Subcutaneous abdominal adipose tissue (tissue), 5 donors: Measurements from ENCODE around the gene SLC5A3.

ENCODE experiments used
- H3K27ac ChIP-seq: one replicate; pipeline ENCODE4 v1.7.0; 2013; ENCODE audit warnings: low read depth, mild to moderate bottlenecking, inconsistent platforms, low read length, moderate library complexity
- H3K27me3 ChIP-seq, 5 donors: one replicate each; pipeline ENCODE4 v1.7.0; 2013; ENCODE audit warnings: low read length in 5 of 5, inconsistent platforms in 1 of 5; ENCODE audit not compliant: control insufficient read depth in 5 of 5, insufficient read depth in 4 of 5
- H3K36me3 ChIP-seq, 5 donors: one replicate each; pipeline ENCODE4 v1.7.0; 2013; ENCODE audit warnings: low read length in 5 of 5; ENCODE audit not compliant: control insufficient read depth in 5 of 5, insufficient read depth in 5 of 5
- H3K4me1 ChIP-seq, 5 donors: one replicate each; pipeline ENCODE4 v1.7.0; 2013; ENCODE audit warnings: low read length in 5 of 5, mild to moderate bottlenecking in 3 of 5, moderate library complexity in 1 of 5; ENCODE audit not compliant: control insufficient read depth in 5 of 5, insufficient read depth in 5 of 5
- H3K4me3 ChIP-seq, 5 donors: one replicate each; pipeline ENCODE4 v1.7.0; 2013; ENCODE audit warnings: low read length in 5 of 5, low read depth in 1 of 5
- H3K9ac ChIP-seq, 5 donors: one replicate each; pipeline ENCODE4 v1.7.0; 2013; ENCODE audit warnings: low read length in 5 of 5, mild to moderate bottlenecking in 4 of 5, moderate library complexity in 3 of 5
- H3K9me3 ChIP-seq, 5 donors: one replicate each; pipeline ENCODE4 v1.7.0; 2013; ENCODE audit warnings: low read length in 5 of 5; ENCODE audit not compliant: control insufficient read depth in 5 of 5
- donor health status: healthy.
- donor health status: healthy.
- donor health status: healthy.
- donor health status: healthy.
- donor health status: healthy.

Gene SLC5A3

GRCh38 chr21:34037009-34037795, 36.2 kb upstream of the SLC5A3 start:
- Histone ChIP-seq H3K36me3 (no peaks in the 10 kb centered on the region), H3K9me3 (no peaks in the 10 kb centered on the region), H3K9ac (no peak overlapping the region), H3K4me1 (peaks cover 0 to 6% (median 0%) of the 10 kb centered on the region in 5 donors), H3K27ac (no peak overlapping the region), H3K4me3 (no peak overlapping the region), H3K27me3 (peaks cover 0 to 3% (median 0%) of the 10 kb centered on the region in 5 donors)

DNA sequence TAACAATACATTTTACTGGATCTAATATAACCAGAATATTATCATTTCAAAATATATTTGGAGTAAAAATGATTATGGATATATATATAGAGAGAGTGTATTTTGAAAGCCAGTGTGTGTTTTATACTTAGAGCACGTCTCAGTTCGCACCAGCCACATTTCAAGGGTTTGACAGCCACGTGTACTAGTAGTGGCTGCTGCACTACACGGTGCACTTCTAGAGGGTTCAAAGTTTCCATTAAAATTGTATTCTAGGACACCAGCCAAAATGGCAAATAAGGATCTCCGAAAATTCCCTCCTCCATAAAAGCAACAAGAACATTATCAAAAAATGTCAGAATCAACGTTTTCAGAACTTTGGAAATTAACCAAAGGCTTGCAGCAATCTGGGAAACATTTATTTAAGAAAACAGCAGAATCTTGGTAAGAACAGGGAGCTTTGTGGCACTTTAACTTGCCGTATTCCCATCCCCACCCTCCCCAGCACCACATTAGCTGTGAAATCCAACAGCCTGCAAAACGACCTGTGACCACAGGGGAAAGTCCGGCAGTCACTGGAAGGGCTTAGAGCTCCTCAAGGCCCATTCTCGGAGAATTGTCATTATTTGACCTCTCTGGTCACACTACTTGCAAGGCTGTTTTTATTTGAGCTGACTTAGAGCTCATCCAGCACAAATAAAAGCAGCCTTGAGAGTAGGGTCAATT, 33.5 kb upstream of the SLC5A3 start:
- Histone ChIP-seq H3K27ac (no peak overlapping the region), H3K4me3 (no peak overlapping the region), H3K9me3 (no peaks in the 10 kb centered on the region), H3K36me3 (no peaks in the 10 kb centered on the region), H3K27me3 (peaks cover 0 to 3% (median 0%) of the 10 kb centered on the region in 5 donors), H3K4me1 (peaks cover 0 to 6% (median 0%) of the 10 kb centered on the region in 5 donors), H3K9ac (peak overlapping the region in 1 of 5 donors; percentile 19)

- H3K36me3 ChIP-seq, result no peaks in the 10 kb centered on the region
- peaks cover 0 to 6% (median 0%) of the 10 kb centered on the region in 5 donors for H3K4me1 ChIP-seq
- no peak overlapping the region for H3K27ac ChIP-seq
- no peak overlapping the region for H3K4me3 ChIP-seq
- H3K9ac ChIP-seq, result no peak overlapping the region
- H3K27me3 ChIP-seq, result no peaks in the 10 kb centered on the region
- H3K9me3 ChIP-seq, result no peaks in the 10 kb centered on the region
Measured at GRCh38 chr21:34042735-34043134, 30.6 kb upstream of the SLC5A3 start.

- Histone ChIP-seq H3K9me3 (no peaks in the 10 kb centered on the region), H3K27me3 (no peaks in the 10 kb centered on the region), H3K9ac (no peak overlapping the region), H3K4me1 (peaks cover 0 to 6% (median 0%) of the 10 kb centered on the region in 5 donors), H3K36me3 (no peaks in the 10 kb centered on the region), H3K27ac (no peak overlapping the region), H3K4me3 (no peak overlapping the region)
Measured at GRCh38 chr21:34043333-34043732, 30.0 kb upstream of the SLC5A3 start.

DNA sequence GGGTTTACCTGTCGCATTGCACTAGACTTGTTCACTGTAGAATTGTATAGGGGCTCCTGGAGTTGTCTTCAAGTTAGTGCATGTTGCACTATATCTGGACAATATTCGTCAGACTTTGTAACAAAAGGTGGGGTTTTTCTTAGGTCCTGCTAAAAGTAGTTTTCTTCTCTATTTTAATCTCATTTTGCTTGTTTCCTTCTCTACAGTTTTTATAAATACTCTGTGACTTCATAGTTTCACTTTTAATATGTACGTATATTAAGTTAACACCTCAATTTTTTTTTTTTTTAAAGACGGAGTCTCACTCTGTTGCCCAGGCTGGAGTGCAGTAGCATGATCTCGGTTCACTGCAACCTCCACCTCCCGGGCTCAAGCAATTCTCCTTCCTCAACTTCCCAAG, 26.5 kb upstream of the SLC5A3 start:
- no peaks in the 10 kb centered on the region for H3K9me3 ChIP-seq
- H3K4me1 ChIP-seq, result no peaks in the 10 kb centered on the region
- no peak overlapping the region for H3K27ac ChIP-seq
- H3K36me3 ChIP-seq, result no peaks in the 10 kb centered on the region
- H3K27me3 ChIP-seq, result no peaks in the 10 kb centered on the region
- H3K4me3 ChIP-seq, result no peak overlapping the region
- no peak overlapping the region for H3K9ac ChIP-seq

GRCh38 chr21:34047835-34048234, 25.5 kb upstream of the SLC5A3 start:
- H3K27me3 ChIP-seq, result no peaks in the 10 kb centered on the region

GRCh38 chr21:34052171-34052570, 21.2 kb upstream of the SLC5A3 start:
- H3K9me3 ChIP-seq, result no peaks in the 10 kb centered on the region
- H3K9ac ChIP-seq, result no peak overlapping the region
- no peak overlapping the region for H3K4me3 ChIP-seq
- no peak overlapping the region for H3K27ac ChIP-seq
- H3K27me3 ChIP-seq, result no peaks in the 10 kb centered on the region
- no peaks in the 10 kb centered on the region for H3K36me3 ChIP-seq
- H3K4me1 ChIP-seq, result no peaks in the 10 kb centered on the region

More at GRCh38 chr21:34047835-34048234, 25.5 kb upstream of the SLC5A3 start:
- Histone ChIP-seq H3K9me3 (no peaks in the 10 kb centered on the region), H3K27ac (no peak overlapping the region), H3K9ac (no peak overlapping the region), H3K4me1 (no peaks in the 10 kb centered on the region), H3K4me3 (no peak overlapping the region), H3K36me3 (no peaks in the 10 kb centered on the region)

DNA sequence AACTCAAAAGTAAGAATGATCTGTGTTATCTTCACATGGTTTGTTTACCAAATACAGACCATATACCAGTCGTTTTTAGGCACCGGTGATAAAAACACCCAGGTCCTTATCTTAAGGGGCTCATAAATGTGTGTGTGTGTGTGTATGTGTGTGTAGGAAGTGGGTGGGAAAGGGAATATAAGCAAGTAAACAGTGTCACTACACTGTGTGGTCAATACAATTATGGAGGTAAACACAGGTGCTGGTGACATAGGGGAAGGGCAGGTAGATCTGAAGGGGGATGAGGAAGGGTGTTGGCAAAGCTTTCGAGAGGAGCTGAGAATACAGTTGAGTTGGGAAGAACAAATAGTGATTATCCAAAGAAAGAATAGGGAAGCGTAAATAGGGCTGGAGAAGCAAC, 19.1 kb upstream of the SLC5A3 start:
- Histone ChIP-seq H3K9me3 (no peaks in the 10 kb centered on the region), H3K9ac (no peak overlapping the region), H3K36me3 (no peaks in the 10 kb centered on the region), H3K4me3 (no peak overlapping the region), H3K27ac (no peak overlapping the region), H3K4me1 (peaks cover 0 to 5% (median 0%) of the 10 kb centered on the region in 5 donors), H3K27me3 (no peaks in the 10 kb centered on the region)

DNA sequence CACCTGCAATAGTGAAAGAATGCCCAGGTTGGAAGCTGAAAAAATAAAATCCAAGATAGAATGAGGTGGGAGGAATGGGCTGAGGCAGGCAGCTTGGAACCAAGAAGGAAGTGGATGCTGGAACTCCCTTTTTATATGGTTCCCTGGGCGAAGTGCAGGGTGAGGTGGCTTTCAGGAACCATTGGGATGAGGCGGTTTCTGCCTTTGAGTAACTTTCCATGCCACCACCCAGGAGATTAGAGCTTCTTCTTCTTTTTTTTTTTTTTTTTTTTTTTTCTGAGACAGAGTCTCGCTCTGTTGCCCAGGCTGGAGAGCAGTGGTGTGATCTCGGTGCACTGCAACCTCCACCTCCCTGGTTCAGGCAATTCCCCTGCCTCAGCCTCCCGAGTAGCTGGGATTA, 17.8 kb upstream of the SLC5A3 start:
- Histone ChIP-seq H3K27me3 (no peaks in the 10 kb centered on the region), H3K4me1 (peaks cover 0 to 5% (median 0%) of the 10 kb centered on the region in 5 donors), H3K36me3 (no peaks in the 10 kb centered on the region), H3K9ac (no peak overlapping the region), H3K4me3 (no peak overlapping the region), H3K27ac (no peak overlapping the region), H3K9me3 (no peaks in the 10 kb centered on the region)

- H3K9me3 ChIP-seq, result peaks cover 0 to 2% (median 0%) of the 10 kb centered on the region in 5 donors
- H3K9ac ChIP-seq, result no peak overlapping the region
- no peak overlapping the region for H3K4me3 ChIP-seq
- H3K36me3 ChIP-seq, result no peaks in the 10 kb centered on the region
- no peaks in the 10 kb centered on the region for H3K27me3 ChIP-seq
- H3K27ac ChIP-seq, result no peak overlapping the region
- peaks cover 0 to 5% (median 0%) of the 10 kb centered on the region in 5 donors for H3K4me1 ChIP-seq
Measured at GRCh38 chr21:34061983-34062382, 11.4 kb upstream of the SLC5A3 start.
